ENCODE results near the gene PRELID3B.
A peak's percentile ranks its signal among the peaks of the same experiment; 100 is the strongest.
"Not testable (repeated sequence)": the region's sequence is repeated elsewhere in the genome, so short reads cannot be mapped to it uniquely, and the experiment has no call there.

Gene PRELID3B

DNA sequence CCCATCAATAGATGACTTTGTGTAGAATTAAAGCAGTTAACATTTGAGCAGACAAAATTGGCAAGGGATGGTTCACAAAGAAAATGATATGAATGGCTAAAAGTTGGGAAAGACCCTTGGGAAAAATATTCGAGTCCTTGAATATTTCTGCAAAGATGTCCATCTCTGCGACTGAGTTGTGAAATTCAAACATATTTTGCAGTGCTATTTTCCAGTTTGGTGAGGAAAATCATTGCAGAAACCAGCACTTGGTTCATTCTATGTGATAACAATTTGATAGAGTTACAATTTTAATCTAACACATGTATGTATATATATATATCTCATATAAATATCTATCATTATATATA lies 6.1 kb upstream of the PRELID3B start:
- no peak for DNase-seq (ENCODE audit: low read depth)

DNA sequence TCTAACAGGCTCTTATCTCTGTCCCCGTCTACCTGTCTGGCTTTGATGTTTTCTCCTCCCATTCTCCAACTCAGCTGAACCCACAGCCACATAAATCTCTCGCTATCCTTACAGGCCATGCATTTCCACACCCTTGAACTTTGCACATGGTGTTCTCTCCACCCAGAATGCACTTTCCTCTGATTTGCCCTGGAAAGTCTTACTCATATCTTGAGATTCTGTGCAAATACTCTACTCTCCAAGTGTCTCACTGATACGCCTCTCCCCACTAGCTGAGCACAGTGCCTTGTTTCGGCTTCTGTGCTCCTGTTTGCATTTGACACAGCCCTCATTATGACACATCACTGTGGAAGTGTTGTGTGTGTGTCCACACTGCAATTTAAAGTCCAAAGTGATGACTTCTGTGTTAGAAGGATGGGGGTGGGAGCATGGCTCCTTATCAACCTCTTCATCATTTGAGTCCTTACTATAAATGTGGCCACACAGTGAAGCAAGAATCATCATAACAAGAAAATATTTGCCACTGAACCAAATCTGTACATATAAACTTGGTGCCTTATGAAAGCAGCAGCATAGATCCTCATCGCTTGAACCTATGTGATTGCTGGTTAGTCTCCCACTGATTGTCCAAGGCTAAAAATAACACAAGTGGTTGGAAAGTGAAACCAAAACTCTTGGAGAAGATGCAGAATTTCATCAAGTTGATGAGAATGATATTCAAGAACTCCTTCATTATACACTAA lies 5.5 kb upstream of the PRELID3B start:
- no peak for DNase-seq (ENCODE audit: low read depth)

DNA sequence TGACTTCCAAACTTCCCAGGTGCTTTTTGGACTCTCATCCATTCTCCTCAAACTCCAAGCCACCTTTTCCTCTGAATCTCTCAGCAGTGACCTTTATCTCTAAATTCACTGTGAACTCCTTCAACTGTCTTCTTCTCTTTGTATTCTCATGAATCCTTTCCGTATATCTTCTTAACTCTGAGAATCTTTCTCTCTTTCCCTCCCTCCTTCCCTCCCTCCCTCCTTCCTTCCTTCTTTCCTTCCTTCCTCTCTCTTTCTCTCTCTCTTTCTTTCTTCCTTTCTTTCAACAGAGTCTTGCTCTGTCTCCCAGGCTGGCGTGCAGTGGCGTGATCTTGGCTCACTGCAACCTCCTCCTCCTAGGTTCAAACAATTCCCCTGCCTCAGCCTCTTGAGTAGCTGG lies 4.3 kb upstream of the PRELID3B start:
- DNase-seq (ENCODE audit: low read depth) = no peak

DNA sequence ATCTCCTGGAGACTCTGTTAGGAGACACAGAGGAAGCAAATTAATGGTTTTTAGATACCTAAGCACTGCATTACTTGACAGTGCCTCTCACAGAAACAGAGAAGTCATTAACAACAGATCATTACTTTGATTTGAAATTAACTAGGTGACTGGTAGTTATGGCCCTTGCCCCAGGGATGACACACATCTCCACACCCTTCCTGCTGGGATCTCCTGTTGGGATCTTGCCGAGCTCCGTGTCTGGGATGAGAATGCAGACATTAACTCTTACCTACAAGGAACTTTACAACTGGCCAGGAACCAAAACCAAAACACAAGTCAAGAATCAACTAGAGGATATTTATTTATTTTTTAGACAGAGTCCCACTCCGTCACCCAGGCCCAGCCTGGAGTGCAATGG lies 2.2 kb upstream of the PRELID3B start:
- no peak for DNase-seq (ENCODE audit: low read depth)

- DNase-seq (ENCODE audit: low read depth) = no peak
Observed at GRCh38 chr20:59044295-59044694, 1.7 kb upstream of the PRELID3B start.

GRCh38 chr20:59043698-59044097 lies 1.1 kb upstream of the PRELID3B start:
- no peak for DNase-seq (ENCODE audit: low read depth)

DNA sequence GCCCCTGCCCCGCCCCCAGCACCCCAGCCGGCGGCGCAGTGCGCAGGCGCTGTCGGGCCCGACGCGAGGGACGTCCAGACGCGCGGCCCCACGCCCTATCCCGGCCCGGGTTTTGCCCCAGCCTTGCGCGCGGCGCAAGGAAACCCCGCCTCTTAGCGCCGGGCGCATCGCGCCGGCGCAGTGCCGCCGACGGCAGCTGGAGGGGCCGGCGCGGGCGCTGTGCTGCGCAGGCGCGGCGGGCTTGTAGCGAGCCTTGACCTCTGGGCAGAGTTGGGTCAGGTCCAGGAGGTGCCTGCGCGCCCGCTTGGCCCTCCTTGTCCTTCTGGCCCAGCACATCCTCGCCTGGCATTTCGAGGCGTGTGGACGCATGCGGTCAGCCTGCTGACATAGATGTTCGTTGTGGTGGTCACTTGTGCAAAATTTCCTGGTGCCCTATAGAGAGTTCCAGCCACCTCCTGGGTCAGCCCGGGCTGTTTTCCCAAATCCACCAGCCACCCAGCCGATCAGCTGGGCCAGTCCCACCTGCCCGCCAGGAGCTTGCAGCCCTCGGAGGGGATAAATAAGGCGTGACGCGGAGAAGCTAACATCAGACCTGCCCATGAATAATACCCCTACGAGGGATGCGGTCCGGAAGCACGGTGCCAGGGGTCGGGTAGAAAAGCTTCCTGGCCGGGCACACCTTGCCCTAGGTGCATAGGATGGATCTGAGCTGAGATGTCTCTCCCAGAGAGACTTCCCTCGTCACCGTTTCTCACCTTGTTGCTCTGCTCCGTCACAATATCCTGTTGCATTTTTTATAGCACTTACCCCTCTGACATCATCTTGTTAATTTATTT lies 428 bp upstream of the PRELID3B start:
- DNase-seq (ENCODE audit: low read depth) = peak; percentile 96

GRCh38 chr20:59041487-59041886 lies 1.1 kb downstream of the PRELID3B start:
- not testable (repeated sequence) for DNase-seq (ENCODE audit: low read depth)

DNA sequence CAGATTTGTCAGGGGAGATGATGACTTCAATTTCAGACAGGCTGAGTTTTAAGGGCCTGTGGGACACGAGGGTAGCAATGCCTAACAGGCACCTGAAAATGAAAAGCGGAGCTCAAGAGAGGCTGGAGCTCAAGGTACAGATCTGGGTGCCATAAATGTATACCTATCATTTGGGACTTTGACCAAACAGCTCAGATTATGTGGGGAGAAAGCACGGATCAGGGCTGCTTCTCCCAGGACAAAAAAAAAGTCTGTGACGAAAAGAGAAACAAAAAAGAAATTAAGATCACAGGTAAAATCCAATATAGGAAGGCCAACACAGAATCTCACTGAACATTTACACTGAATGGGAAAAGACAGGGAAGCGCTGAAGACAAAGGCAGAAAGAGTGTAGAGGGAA lies 1.9 kb downstream of the PRELID3B start:
- no peak for DNase-seq (ENCODE audit: low read depth)

DNA sequence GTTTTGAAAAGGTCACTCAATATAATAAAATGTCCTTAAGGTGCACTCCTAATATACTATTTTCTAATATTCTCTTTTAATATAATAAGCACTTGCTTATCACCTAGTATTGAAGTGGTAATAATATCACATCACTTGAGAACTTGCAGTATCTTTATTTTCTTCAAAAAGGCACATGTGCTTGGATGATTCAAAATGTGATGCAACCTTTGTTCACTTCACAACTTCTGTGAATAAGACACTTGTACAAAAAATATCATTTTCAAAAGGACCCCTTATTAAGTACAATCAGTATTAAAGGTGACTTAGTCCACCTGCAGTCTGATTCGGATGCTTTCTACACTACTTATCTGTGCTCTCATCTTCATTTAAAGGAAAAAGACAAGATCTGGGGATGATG lies 3.4 kb downstream of the PRELID3B start:
- DNase-seq (ENCODE audit: low read depth) = no peak

DNA sequence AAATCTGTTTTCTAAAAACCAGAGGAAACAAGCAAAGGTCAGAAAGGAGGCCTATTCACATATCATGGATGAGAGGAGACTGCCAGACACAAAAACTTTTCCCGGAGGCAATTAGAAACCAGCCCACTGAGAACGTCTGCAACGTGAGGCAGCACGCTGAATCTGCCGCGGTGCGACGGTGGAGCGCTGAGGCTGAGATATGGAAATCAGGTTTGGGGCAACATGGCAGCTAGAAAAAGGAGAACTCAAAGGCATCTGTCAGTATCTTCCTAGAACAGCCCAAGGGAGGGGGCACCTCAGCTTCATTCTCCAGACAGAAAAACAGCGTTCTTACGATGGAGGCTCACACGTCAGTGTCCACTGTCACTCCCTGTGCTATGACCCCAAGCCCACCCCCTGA lies 5.2 kb downstream of the PRELID3B start:
- no peak for DNase-seq (ENCODE audit: low read depth)

DNA sequence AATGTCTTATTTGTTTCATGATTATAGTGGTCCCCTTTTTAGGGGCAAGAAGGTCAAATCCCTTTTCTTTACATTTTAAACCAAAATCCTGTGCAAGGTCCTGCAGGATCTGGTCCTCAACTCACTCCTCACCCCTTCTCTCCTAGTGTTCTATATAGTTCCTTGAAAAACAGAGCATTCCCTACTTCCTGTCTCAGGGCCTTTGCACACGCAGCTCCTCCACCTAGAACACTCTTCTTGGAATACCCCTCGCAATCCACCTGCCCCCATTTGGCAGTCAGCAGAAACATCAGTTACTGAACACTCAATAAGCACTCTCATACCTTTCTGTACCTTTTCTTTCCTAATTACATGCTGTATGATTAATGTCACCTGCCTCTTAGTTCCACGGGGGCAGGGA lies 7.2 kb downstream of the PRELID3B start:
- no peak for DNase-seq (ENCODE audit: low read depth)

DNA sequence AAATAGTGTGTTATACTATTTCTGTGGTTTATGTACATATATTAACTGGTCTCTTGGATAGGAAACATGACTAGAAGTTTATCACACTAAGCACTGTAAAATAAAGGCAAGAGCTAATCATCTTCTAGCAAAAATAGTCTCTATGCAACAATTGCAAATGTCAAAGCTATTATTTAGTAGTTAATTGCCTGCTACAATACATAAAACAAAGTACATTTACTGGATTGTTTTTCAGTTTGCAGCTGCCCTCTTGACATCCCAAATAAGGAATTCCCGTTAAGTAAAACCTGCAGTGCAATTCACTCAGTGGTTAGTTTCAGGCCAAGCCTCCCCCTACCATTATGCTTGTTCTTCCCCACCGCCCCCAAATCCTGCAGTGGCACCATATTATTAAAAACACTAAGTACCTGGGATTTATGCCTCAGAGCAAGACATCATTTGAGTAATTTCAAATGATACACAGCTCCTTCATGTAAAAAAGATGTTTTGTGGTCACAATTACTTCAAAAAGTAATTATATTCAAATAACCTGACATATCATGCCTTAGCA lies 8.9 kb downstream of the PRELID3B start:
- DNase-seq (ENCODE audit: low read depth) = no peak

- DNase-seq (ENCODE audit: low read depth) = no peak
Observed at GRCh38 chr20:59033093-59033492, 9.5 kb downstream of the PRELID3B start.

GRCh38 chr20:59032713-59033059 lies 9.9 kb downstream of the PRELID3B start:
- DNase-seq (ENCODE audit: low read depth) = no peak

- peak; percentile 97 for DNase-seq (ENCODE audit: low read depth)
Observed at GRCh38 chr20:59032023-59032712, 10.4 kb downstream of the PRELID3B start, which contains the start of gene ATP5F1E. Gene ATP5F1E (minus strand): TSS chr20:59032335. CDS start chr20:59032251, 84 bp downstream.

GRCh38 chr20:59031564-59032022 lies 11.0 kb downstream of the PRELID3B start:
- DNase-seq (ENCODE audit: low read depth) = no peak

- no peak for DNase-seq (ENCODE audit: low read depth)
Observed at GRCh38 chr20:59030911-59031563, 11.5 kb downstream of the PRELID3B start.

DNA sequence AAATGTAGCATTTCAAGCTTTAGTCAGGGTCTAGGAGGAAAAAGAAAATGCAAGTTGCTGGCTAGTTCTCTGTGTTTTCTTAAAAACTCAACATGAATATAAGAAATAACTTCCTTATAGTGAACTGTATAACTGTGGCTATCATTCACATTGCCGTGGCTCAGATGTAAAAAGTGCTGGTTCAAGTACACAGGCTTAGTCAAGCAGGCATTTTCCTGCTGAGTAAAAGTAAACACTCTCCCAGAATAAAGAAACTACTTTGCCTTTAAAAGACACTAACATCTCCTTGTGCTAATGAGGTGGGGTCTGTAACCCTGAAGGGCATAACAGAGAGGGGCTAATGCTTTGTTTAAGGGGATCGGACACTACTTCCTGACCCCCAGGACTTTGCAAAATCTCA lies 13.8 kb downstream of the PRELID3B start:
- DNase-seq (ENCODE audit: low read depth) = no peak

- DNase-seq (ENCODE audit: low read depth) = no peak
Observed at GRCh38 chr20:59027741-59028320, 14.8 kb downstream of the PRELID3B start.

DNA sequence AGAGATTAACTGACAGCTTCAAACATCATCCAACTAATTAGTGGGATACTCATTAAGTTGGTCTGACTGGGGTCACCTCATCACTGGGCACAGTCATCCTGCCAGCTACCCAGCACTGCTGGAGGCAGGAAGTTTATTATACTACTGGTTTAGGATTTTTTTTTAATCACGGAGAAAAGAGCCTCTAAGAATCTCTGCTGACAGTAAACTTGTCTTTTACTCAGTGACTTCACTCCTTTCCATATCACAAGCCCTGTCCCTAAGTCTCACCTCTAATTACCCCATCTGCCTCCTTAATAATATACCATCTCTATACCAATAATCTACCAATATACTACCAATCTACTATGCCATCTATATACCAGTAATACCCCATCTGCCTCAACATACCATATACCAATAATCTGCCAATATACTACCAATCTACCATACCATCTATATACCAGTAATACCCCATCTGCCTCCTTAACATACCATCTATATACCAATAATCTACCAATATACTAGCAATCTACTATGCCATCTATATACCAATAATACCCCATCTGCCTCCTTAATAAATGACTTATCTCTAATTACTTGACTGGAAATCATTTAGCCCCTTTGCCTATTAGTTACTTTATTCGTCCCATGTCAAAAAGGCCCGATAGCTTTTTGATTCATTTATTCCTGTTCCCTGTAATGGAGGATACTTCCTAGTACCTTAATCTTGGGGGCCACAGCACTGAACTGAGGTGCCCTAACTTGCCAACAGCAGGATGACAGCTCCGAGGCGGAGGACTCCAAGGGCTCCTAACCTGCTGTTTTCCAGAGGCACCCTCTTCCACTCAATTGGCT lies 15.5 kb downstream of the PRELID3B start:
- DNase-seq (ENCODE audit: low read depth) = no peak

All from stimulated activated CD8-positive, alpha-beta memory T cell treated with anti-CD3 and anti-CD28 coated beads, Interleukin-12 subunit alpha, Interleukin-12 subunit beta, amount 100 ng/mL, for 4 hours (primary cell).